CD4-positive, CD25-positive, alpha-beta regulatory T cell (primary cell): ENCODE results near the gene NCKAP5. TPM values are rescaled to one million over a fixed set of nuclear protein-coding genes. Genes with fewer than 3 reads are reported as not detected.

Experiments
- ATAC-seq, 2 donors: fragments of 150-1000 bp; cut with Tn5 transposase; one replicate each; pipeline ENCODE4 v1.10.0; 2021; ENCODE audit warnings: low read depth in 2 of 2, moderate number of reproducible peaks in 2 of 2, moderate library complexity in 1 of 2
- DNase-seq, 3 donors: peaks; one replicate each; pipeline versions ENCODE4 v3.0.0 to v3.0.0-alpha.2; 2012 to 2022; ENCODE audit warnings: mixed read lengths in 1 of 3
- H3K27ac ChIP-seq: one replicate; pipeline ENCODE4 v1.7.0; 2013; ENCODE audit warnings: mild to moderate bottlenecking, low read length; ENCODE audit not compliant: insufficient read depth, poor library complexity, severe bottlenecking
- H3K27me3 ChIP-seq: one replicate; pipeline ENCODE4 v1.7.0; 2013; ENCODE audit warnings: low read length; ENCODE audit not compliant: control insufficient read depth, insufficient read depth
- H3K36me3 ChIP-seq: one replicate; pipeline ENCODE4 v1.7.0; 2013; ENCODE audit warnings: mild to moderate bottlenecking, low read length, moderate library complexity; ENCODE audit not compliant: control insufficient read depth, insufficient read depth
- H3K4me1 ChIP-seq: 2 replicates; pipeline ENCODE4 v1.7.0; 2013; ENCODE audit warnings: mild to moderate bottlenecking, low read length; ENCODE audit not compliant: insufficient read depth, control insufficient read depth, poor library complexity, severe bottlenecking
- H3K4me3 ChIP-seq: one replicate; pipeline ENCODE4 v1.7.0; 2013; ENCODE audit warnings: low read depth, mild to moderate bottlenecking, low read length, moderate library complexity
- H3K9me3 ChIP-seq, 2 experiments: 1 replicate in 1 of 2; 2 replicates in 1 of 2; pipeline ENCODE4 v1.7.0; 2013; ENCODE audit warnings: low read length in 2 of 2, mild to moderate bottlenecking in 1 of 2, moderate library complexity in 1 of 2; ENCODE audit not compliant: control insufficient read depth in 2 of 2
- H3K27ac Mint-ChIP-seq, 3 donors: one replicate each; pipeline ENCODE4 v1.8.0; 2020 to 2022; ENCODE audit warnings: mild to moderate bottlenecking in 3 of 3, mixed read lengths in 3 of 3, moderate library complexity in 2 of 3
- H3K27me3 Mint-ChIP-seq: one replicate; pipeline ENCODE4 v1.8.0; 2022; ENCODE audit warnings: mild to moderate bottlenecking, mixed read lengths
- H3K36me3 Mint-ChIP-seq: one replicate; pipeline ENCODE4 v1.8.0; 2020; ENCODE audit warnings: mixed read lengths
- H3K4me1 Mint-ChIP-seq, 4 donors: one replicate each; pipeline ENCODE4 v1.8.0; 2020 to 2022; ENCODE audit warnings: mixed read lengths in 4 of 4, mild to moderate bottlenecking in 1 of 4
- H3K4me3 Mint-ChIP-seq, 4 donors: one replicate each; pipeline ENCODE4 v1.8.0; 2020 to 2022; ENCODE audit warnings: mild to moderate bottlenecking in 4 of 4, mixed read lengths in 4 of 4, moderate library complexity in 3 of 4
- H3K9me3 Mint-ChIP-seq, 7 donors: one replicate each; pipeline ENCODE4 v1.8.0; 2020 to 2022; ENCODE audit warnings: mixed read lengths in 7 of 7, mild to moderate bottlenecking in 3 of 7, moderate library complexity in 2 of 7
- polyA plus RNA-seq, 4 donors: library from polyadenylated mRNA; unstranded; fragments of 300-500 nt; fragmentation: Illumina TruSeq; gene quantifications; one replicate each; pipeline ENCODE4 v1.2.3, GENCODE V29; 2021
- total RNA-seq: library from RNA; stranded (reverse); gene quantifications from one replicate; pipeline ENCODE4 v1.2.3, GENCODE V29; 2022

Gene NCKAP5
- total and polyA plus RNA-seq, 5 donors from 2014 or later = not detected

- Mint-ChIP-seq H3K27me3 (peaks cover 3% of the 10 kb centered on the region), H3K4me1 (no peaks in the 10 kb centered on the region), H3K9me3 (peaks cover 0 to 7% (median 0%) of the 10 kb centered on the region in 7 donors), H3K36me3 (no peaks in the 10 kb centered on the region), H3K4me3 (no peak overlapping the region), H3K27ac (no peak overlapping the region)
- no peak overlapping the region for H3K27ac ChIP-seq
- no peaks in the 10 kb centered on the region for H3K4me1 ChIP-seq
- no peaks in the 10 kb centered on the region for H3K9me3 ChIP-seq
- no peak overlapping the region for H3K4me3 ChIP-seq
- no peak for DNase-seq
- no peaks in the 10 kb centered on the region for H3K36me3 ChIP-seq
- H3K27me3 ChIP-seq = no peaks in the 10 kb centered on the region
- no peak for ATAC-seq
Measured at GRCh38 chr2:133589456-133589855, 21.2 kb upstream of the NCKAP5 start.

DNA sequence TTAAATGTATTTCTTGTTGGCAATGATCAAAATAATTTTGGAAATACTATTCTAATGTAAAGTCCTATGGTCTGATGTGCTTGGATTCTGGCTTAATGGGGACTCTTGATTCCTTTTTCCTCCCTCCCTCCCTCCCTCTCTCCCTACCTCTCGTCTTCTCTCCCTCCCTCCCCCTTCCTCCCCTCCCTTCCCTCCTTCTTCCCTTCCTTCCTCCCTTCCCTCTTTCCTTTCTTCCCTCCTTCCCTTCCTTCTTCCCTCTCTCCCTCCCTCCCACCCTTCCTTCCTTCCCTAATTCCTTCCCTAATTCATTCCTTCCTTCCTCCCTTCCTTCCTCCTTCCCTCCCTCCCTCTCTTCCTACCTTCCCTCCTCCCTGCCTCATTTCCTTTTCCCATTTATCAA, 19.9 kb upstream of the NCKAP5 start:
- H3K9me3 ChIP-seq = no peaks in the 10 kb centered on the region
- H3K27ac Mint-ChIP-seq = no peak overlapping the region
- DNase-seq (no peak), ATAC-seq (no peak)
- H3K4me1 Mint-ChIP-seq = no peaks in the 10 kb centered on the region
- no peak overlapping the region for H3K4me3 Mint-ChIP-seq
- H3K36me3 Mint-ChIP-seq = no peaks in the 10 kb centered on the region
- no peaks in the 10 kb centered on the region for H3K36me3 ChIP-seq
- H3K4me1 ChIP-seq = no peaks in the 10 kb centered on the region
- H3K27me3 ChIP-seq = no peaks in the 10 kb centered on the region
- no peak overlapping the region for H3K27ac ChIP-seq
- H3K9me3 Mint-ChIP-seq = peaks cover 0 to 7% (median 0%) of the 10 kb centered on the region in 7 donors
- H3K4me3 ChIP-seq = no peak overlapping the region
- peaks cover 4% of the 10 kb centered on the region for H3K27me3 Mint-ChIP-seq

DNA sequence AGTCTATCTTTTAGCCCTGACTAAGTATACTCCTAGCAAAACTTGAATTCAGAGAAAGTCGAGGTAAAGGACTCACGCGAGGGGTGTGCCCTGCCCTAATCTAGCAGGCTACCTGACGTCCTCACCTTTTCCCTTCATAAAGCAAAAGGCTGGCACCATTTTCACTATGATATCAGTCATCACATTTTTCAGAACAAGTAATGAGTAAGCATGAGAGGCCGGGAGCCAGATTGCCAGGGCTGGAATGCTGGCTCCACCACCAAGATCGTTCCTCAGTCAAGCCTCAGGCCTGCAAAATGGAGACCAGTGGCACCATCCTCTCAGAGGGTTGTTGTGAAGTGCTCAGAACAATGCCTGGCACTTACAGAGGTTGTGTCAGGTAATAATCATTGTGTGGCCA, 18.7 kb upstream of the NCKAP5 start:
- Histone ChIP-seq H3K36me3 (no peaks in the 10 kb centered on the region), H3K27me3 (no peaks in the 10 kb centered on the region), H3K4me1 (no peaks in the 10 kb centered on the region), H3K27ac (no peak overlapping the region), H3K9me3 (no peaks in the 10 kb centered on the region), H3K4me3 (no peak overlapping the region)
- Mint-ChIP-seq H3K36me3 (no peaks in the 10 kb centered on the region), H3K4me3 (no peak overlapping the region), H3K9me3 (peaks cover 0 to 6% (median 1%) of the 10 kb centered on the region in 7 donors), H3K27me3 (peaks cover 4% of the 10 kb centered on the region), H3K27ac (no peak overlapping the region), H3K4me1 (no peaks in the 10 kb centered on the region)
- DNase-seq = no peak
- no peak for ATAC-seq

DNA sequence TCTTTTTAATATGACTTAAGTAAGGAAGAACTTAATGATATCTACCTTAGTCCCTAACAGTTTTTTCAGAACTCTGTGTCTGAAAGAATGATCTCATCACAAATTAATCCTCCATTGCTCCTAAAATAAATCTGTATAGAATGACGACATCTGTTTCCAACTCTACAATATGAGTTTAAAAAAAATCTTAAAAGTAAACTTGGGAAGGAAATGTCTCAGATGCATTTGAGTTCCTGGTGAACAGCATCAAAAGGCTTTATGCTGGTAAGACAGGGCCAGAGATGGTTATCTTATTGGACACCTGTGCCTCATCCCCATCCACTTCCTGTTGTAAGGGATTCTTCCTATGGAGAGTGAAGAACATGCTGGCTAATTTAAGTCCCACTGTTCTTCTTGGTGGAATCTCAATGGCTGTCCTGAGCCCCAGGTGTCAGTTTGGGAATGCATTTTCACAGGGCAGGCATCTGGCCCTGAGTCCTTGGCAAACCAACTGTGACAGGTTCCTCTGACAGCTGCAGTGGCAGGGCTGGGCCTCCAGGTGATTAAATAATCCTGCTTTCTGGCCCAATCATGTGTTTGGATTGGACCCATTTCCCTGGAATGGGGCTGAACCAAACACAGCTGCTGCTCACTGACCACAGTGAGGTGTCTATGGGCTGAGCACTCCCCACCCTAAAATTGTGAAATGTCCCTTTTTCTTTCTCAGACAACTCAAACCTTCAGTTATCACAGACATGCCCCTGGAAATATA, 12.9 kb upstream of the NCKAP5 start:
- Mint-ChIP-seq H3K4me1 (no peaks in the 10 kb centered on the region), H3K36me3 (no peaks in the 10 kb centered on the region), H3K27me3 (peaks cover 4% of the 10 kb centered on the region), H3K27ac (no peak overlapping the region), H3K4me3 (no peak overlapping the region), H3K9me3 (peaks cover 0 to 6% (median 2%) of the 10 kb centered on the region in 7 donors)
- no peaks in the 10 kb centered on the region for H3K9me3 ChIP-seq
- no peak overlapping the region for H3K27ac ChIP-seq
- H3K4me3 ChIP-seq = no peak overlapping the region
- no peaks in the 10 kb centered on the region for H3K4me1 ChIP-seq
- H3K36me3 ChIP-seq = no peaks in the 10 kb centered on the region
- H3K27me3 ChIP-seq = no peaks in the 10 kb centered on the region
- DNase-seq (no peak), ATAC-seq (no peak)

DNA sequence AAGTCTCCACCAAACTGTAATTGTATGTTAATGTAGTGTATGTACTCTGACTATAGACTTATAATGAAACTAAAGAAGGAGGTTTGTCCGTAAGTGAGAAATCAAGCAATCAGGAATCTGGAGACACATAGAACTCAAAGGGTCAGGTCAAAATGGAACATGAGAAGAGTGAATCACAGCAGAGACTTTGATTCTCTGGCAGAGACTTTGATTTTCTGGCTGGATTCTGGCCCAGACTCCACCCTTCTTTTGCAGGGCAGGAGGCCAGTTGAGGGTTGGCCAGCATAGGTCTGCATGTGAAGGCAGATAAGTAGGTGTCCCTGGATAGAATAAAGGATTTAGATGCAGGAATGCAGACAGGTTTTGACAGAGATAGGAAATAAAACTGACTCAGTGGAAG, 11.0 kb upstream of the NCKAP5 start:
- Mint-ChIP-seq H3K4me3 (no peak overlapping the region), H3K27ac (no peak overlapping the region), H3K27me3 (no peaks in the 10 kb centered on the region), H3K9me3 (peaks cover 0 to 6% (median 1%) of the 10 kb centered on the region in 7 donors), H3K4me1 (no peaks in the 10 kb centered on the region), H3K36me3 (no peaks in the 10 kb centered on the region)
- Histone ChIP-seq H3K4me1 (no peaks in the 10 kb centered on the region), H3K27ac (no peak overlapping the region), H3K36me3 (no peaks in the 10 kb centered on the region), H3K27me3 (no peaks in the 10 kb centered on the region), H3K4me3 (no peak overlapping the region), H3K9me3 (no peaks in the 10 kb centered on the region)
- ATAC-seq (no peak), DNase-seq (no peak)

- no peaks in the 10 kb centered on the region for H3K9me3 ChIP-seq
- H3K4me3 ChIP-seq = no peak overlapping the region
- Mint-ChIP-seq H3K36me3 (no peaks in the 10 kb centered on the region), H3K27ac (no peak overlapping the region), H3K9me3 (peaks cover 0 to 5% (median 0%) of the 10 kb centered on the region in 7 donors), H3K27me3 (no peaks in the 10 kb centered on the region), H3K4me1 (no peaks in the 10 kb centered on the region), H3K4me3 (no peak overlapping the region)
- H3K27ac ChIP-seq = no peak overlapping the region
- no peaks in the 10 kb centered on the region for H3K27me3 ChIP-seq
- ATAC-seq (no peak), DNase-seq (no peak)
- H3K36me3 ChIP-seq = no peaks in the 10 kb centered on the region
- no peaks in the 10 kb centered on the region for H3K4me1 ChIP-seq
Measured at GRCh38 chr2:133576714-133577113, 8.5 kb upstream of the NCKAP5 start.

- DNase-seq = no peak
- no peak overlapping the region for H3K4me3 Mint-ChIP-seq
- no peaks in the 10 kb centered on the region for H3K4me1 Mint-ChIP-seq
- no peaks in the 10 kb centered on the region for H3K4me1 ChIP-seq
- H3K27me3 ChIP-seq = no peaks in the 10 kb centered on the region
- H3K27ac ChIP-seq = no peak overlapping the region
- peaks cover 7% of the 10 kb centered on the region for H3K27me3 Mint-ChIP-seq
- no peak for ATAC-seq
- H3K36me3 Mint-ChIP-seq = no peaks in the 10 kb centered on the region
- no peak overlapping the region for H3K4me3 ChIP-seq
- H3K27ac Mint-ChIP-seq = no peak overlapping the region
- no peaks in the 10 kb centered on the region for H3K36me3 ChIP-seq
- H3K9me3 ChIP-seq = no peaks in the 10 kb centered on the region
- peaks cover 0 to 5% (median 0%) of the 10 kb centered on the region in 7 donors for H3K9me3 Mint-ChIP-seq
Measured at GRCh38 chr2:133574620-133575019, 6.4 kb upstream of the NCKAP5 start.

GRCh38 chr2:133574186-133574585, 5.9 kb upstream of the NCKAP5 start:
- Histone ChIP-seq H3K27me3 (no peaks in the 10 kb centered on the region), H3K4me1 (no peaks in the 10 kb centered on the region), H3K9me3 (no peaks in the 10 kb centered on the region), H3K27ac (no peak overlapping the region), H3K36me3 (no peaks in the 10 kb centered on the region), H3K4me3 (no peak overlapping the region)
- Mint-ChIP-seq H3K4me3 (no peak overlapping the region), H3K27ac (no peak overlapping the region), H3K4me1 (no peaks in the 10 kb centered on the region), H3K36me3 (no peaks in the 10 kb centered on the region), H3K27me3 (peaks cover 7% of the 10 kb centered on the region), H3K9me3 (peaks cover 0 to 3% (median 0%) of the 10 kb centered on the region in 7 donors)
- no peak for ATAC-seq
- no peak for DNase-seq
